Measurements from ENCODE around the gene SEMA3D. TPM values are rescaled to one million over a fixed set of nuclear protein-coding genes. Genes with fewer than 3 reads are reported as not detected.

The SEMA3D gene
- total and polyA plus RNA-seq, 2 donors (not counting 1 experiment from before 2014, with no cell fraction given) = 0.46 to 0.59 TPM

GRCh38 chr7:85150624-85151023, 36.2 kb downstream of the SEMA3D start:
- no peak for DNase-seq
- Histone ChIP-seq H4K20me1 (ENCODE audit: control insufficient read depth, insufficient read depth, low read length, poor library complexity, severe bottlenecking) (no peaks in the 10 kb centered on the region), H2AFZ (ENCODE audit: insufficient read depth, low read depth, low read length, poor library complexity, severe bottlenecking) (no peak overlapping the region), H3K9me3 (ENCODE audit: control extremely low read depth in 1 of 3, control insufficient read depth in 2 of 3, insufficient read depth in 1 of 3, low read length in 2 of 3) (no peaks in the 10 kb centered on the region), H3K27ac (ENCODE audit: low read length in 2 of 2) (no peak overlapping the region), H3K36me3 (replicated peaks in 1 of 2; ENCODE audit: control extremely low read depth in 1 of 2, control insufficient read depth in 1 of 2, extremely low read depth in 1 of 2, insufficient read depth in 2 of 2, low read length in 1 of 2) (no peaks in the 10 kb centered on the region), H3K9ac (ENCODE audit: low read length) (no peak overlapping the region), H3K27me3 (replicated peaks in 1 of 4; ENCODE audit: control extremely low read depth in 1 of 4, control insufficient read depth in 3 of 4, insufficient read depth in 4 of 4, low read length in 3 of 4) (no peaks in the 10 kb centered on the region), H3K4me1 (ENCODE audit: control insufficient read depth in 2 of 2, insufficient read depth in 2 of 2, low read length in 2 of 2) (no peaks in the 10 kb centered on the region), H3K79me2 (ENCODE audit: control insufficient read depth, insufficient read depth, low read length) (no peaks in the 10 kb centered on the region), H3K4me2 (replicated peaks; ENCODE audit: low read depth, low read length, poor library complexity, severe bottlenecking) (no peak overlapping the region), H3K4me3 (ENCODE audit: control extremely low read depth in 1 of 5, extremely low read depth in 1 of 5, insufficient read depth in 1 of 5, low read depth in 2 of 5, low read length in 4 of 5) (no peak overlapping the region)
- intact Hi-C loops (cut with micrococcal nuclease) = no loop called here
- CTCF ChIA-PET = no interaction called here
- Mint-ChIP-seq H3K4me1 (no peaks in the 10 kb centered on the region), H3K4me3 (no peak overlapping the region), H3K27me3 (no peaks in the 10 kb centered on the region), H3K27ac (no peak overlapping the region), H3K9me3 (ENCODE audit: insufficient read depth) (no peaks in the 10 kb centered on the region)
- ATAC-seq (ENCODE audit: low read depth) = no peak
- TF ChIP-seq, protein P1, sequence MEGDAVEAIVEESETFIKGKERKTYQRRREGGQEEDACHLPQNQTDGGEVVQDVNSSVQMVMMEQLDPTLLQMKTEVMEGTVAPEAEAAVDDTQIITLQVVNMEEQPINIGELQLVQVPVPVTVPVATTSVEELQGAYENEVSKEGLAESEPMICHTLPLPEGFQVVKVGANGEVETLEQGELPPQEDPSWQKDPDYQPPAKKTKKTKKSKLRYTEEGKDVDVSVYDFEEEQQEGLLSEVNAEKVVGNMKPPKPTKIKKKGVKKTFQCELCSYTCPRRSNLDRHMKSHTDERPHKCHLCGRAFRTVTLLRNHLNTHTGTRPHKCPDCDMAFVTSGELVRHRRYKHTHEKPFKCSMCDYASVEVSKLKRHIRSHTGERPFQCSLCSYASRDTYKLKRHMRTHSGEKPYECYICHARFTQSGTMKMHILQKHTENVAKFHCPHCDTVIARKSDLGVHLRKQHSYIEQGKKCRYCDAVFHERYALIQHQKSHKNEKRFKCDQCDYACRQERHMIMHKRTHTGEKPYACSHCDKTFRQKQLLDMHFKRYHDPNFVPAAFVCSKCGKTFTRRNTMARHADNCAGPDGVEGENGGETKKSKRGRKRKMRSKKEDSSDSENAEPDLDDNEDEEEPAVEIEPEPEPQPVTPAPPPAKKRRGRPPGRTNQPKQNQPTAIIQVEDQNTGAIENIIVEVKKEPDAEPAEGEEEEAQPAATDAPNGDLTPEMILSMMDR (IDR thresholded peaks at IDR 0.05) = no peak
- no peak for TF ChIP-seq EZH2 (IDR thresholded peaks at IDR 0.05; ENCODE audit: borderline replicate concordance, insufficient read depth, low read depth, low read length, poor library complexity, severe bottlenecking)
- no CpG with 5 or more reads among the region's 1 CpG for WGBS (ENCODE audit: insufficient coverage)
- POLR2A ChIA-PET = no interaction called here

DNA sequence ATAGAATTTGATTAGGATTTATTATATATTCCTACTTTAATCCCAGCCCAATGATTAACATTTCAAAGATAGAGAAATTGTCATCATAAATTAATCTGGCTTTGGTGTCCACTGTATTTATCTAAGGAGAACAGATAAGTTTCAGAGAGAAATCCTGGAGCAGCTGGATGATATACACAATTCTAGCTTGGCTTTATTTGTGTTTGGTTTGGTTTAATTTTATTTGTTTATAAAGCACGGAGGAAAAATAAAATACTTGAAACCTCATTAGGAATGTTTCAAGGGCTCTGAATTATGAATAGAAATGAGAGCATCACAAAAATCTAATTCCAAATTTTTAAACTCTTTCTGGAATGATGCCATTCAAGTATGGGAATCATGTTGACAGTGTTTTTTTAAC, 42.1 kb downstream of the SEMA3D start:
- Mint-ChIP-seq H3K27ac (no peak overlapping the region), H3K4me1 (no peaks in the 10 kb centered on the region), H3K4me3 (no peak overlapping the region), H3K9me3 (ENCODE audit: insufficient read depth) (no peaks in the 10 kb centered on the region), H3K27me3 (no peaks in the 10 kb centered on the region)
- DNase-seq = no peak
- Histone ChIP-seq H3K4me1 (ENCODE audit: control insufficient read depth in 2 of 2, insufficient read depth in 2 of 2, low read length in 2 of 2) (no peaks in the 10 kb centered on the region), H3K4me3 (ENCODE audit: control extremely low read depth in 1 of 5, extremely low read depth in 1 of 5, insufficient read depth in 1 of 5, low read depth in 2 of 5, low read length in 4 of 5) (no peak overlapping the region), H3K27me3 (replicated peaks in 1 of 4; ENCODE audit: control extremely low read depth in 1 of 4, control insufficient read depth in 3 of 4, insufficient read depth in 4 of 4, low read length in 3 of 4) (no peaks in the 10 kb centered on the region), H2AFZ (ENCODE audit: insufficient read depth, low read depth, low read length, poor library complexity, severe bottlenecking) (no peak overlapping the region), H4K20me1 (ENCODE audit: control insufficient read depth, insufficient read depth, low read length, poor library complexity, severe bottlenecking) (no peaks in the 10 kb centered on the region), H3K4me2 (replicated peaks; ENCODE audit: low read depth, low read length, poor library complexity, severe bottlenecking) (no peak overlapping the region), H3K79me2 (ENCODE audit: control insufficient read depth, insufficient read depth, low read length) (no peaks in the 10 kb centered on the region), H3K36me3 (replicated peaks in 1 of 2; ENCODE audit: control extremely low read depth in 1 of 2, control insufficient read depth in 1 of 2, extremely low read depth in 1 of 2, insufficient read depth in 2 of 2, low read length in 1 of 2) (no peaks in the 10 kb centered on the region), H3K9ac (ENCODE audit: low read length) (no peak overlapping the region), H3K27ac (ENCODE audit: low read length in 2 of 2) (no peak overlapping the region), H3K9me3 (ENCODE audit: control extremely low read depth in 1 of 3, control insufficient read depth in 2 of 3, insufficient read depth in 1 of 3, low read length in 2 of 3) (no peaks in the 10 kb centered on the region)
- ChIA-PET CTCF (no interaction called here), POLR2A (no interaction called here)
- intact Hi-C loops (cut with micrococcal nuclease) = no loop called here
- TF ChIP-seq, protein P1 (IDR thresholded peaks at IDR 0.05) = no peak
- TF ChIP-seq EZH2 (IDR thresholded peaks at IDR 0.05; ENCODE audit: borderline replicate concordance, insufficient read depth, low read depth, low read length, poor library complexity, severe bottlenecking) = no peak
- ATAC-seq (ENCODE audit: low read depth) = no peak
- no CpG with 5 or more reads among the region's 1 CpG for WGBS (ENCODE audit: insufficient coverage)

Data from B cell (primary cell).